Neural crest cell (in vitro differentiated cells): ENCODE data around the gene FOXK1. TPM values are rescaled to one million over a fixed set of nuclear protein-coding genes. Genes with fewer than 3 reads are reported as not detected.

Experiments used
- DNase-seq: peaks from one replicate; pipeline ENCODE4 v3.0.0; 2021; ENCODE audit warnings: low read depth, mixed read lengths, low spot score
- H3K27ac Mint-ChIP-seq: one replicate; pipeline ENCODE4 v1.8.0; 2021; ENCODE audit warnings: mild to moderate bottlenecking, mixed read lengths; ENCODE audit not compliant: unreplicated experiment
- H3K27me3 Mint-ChIP-seq: 2 replicates; pipeline ENCODE4 v1.8.0; 2021; ENCODE audit warnings: low read depth, mild to moderate bottlenecking, mixed read lengths
- H3K36me3 Mint-ChIP-seq: 2 replicates; pipeline ENCODE4 v1.8.0; 2021; ENCODE audit warnings: low read depth, mild to moderate bottlenecking, mixed read lengths
- H3K4me1 Mint-ChIP-seq: 2 replicates; pipeline ENCODE4 v1.8.0; 2021; ENCODE audit warnings: mixed read lengths
- H3K4me3 Mint-ChIP-seq: one replicate; pipeline ENCODE4 v1.8.0; 2021; ENCODE audit warnings: mild to moderate bottlenecking, mixed read lengths
- H3K9me3 Mint-ChIP-seq: 2 replicates; pipeline ENCODE4 v1.8.0; 2021; ENCODE audit warnings: mixed read lengths
- total RNA-seq: library from RNA; stranded (reverse); gene quantifications from 2 replicates; pipeline ENCODE4 v1.2.1, GENCODE V29; 2021
- TF ChIP-seq, protein P1 (sequence below): fragments of 200-600 bp; sonication (generic); conservative IDR thresholded peaks from 2 replicates; pipeline ENCODE4 v1.5.0; 2021; ENCODE audit warnings: antibody characterized with exemption, mild to moderate bottlenecking

The FOXK1 gene
- total RNA-seq, 1 donor from 2014 or later, result 29.1 TPM

DNA sequence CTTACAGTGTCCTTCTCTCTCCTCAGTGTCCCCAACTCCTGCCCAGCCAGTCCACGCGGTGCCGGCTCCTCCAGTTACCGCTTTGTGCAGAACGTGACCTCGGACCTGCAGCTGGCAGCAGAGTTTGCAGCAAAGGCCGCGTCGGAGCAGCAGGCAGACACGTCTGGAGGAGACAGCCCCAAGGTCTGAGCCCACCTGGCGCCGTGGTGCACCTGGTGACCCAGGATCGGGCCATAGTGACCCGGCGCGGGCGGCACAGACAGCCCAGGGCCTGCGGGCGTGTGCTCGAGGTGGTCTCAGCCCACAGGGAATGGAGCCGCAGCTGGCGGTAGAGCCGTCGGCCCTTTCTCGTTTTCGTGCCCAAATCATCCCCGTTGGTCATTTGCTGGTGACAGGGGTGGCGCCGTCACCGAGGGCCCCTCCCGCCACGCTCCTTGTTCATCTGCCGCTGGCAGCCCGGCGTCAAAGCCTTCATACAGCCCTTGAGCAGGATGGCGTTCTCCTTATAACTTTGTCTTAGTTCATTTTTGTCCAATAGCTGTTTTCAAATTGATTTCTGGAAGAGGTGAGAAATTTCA, 72.4 kb downstream of the FOXK1 start:
- no peak overlapping the region for H3K4me3 Mint-ChIP-seq
- TF ChIP-seq, protein P1, sequence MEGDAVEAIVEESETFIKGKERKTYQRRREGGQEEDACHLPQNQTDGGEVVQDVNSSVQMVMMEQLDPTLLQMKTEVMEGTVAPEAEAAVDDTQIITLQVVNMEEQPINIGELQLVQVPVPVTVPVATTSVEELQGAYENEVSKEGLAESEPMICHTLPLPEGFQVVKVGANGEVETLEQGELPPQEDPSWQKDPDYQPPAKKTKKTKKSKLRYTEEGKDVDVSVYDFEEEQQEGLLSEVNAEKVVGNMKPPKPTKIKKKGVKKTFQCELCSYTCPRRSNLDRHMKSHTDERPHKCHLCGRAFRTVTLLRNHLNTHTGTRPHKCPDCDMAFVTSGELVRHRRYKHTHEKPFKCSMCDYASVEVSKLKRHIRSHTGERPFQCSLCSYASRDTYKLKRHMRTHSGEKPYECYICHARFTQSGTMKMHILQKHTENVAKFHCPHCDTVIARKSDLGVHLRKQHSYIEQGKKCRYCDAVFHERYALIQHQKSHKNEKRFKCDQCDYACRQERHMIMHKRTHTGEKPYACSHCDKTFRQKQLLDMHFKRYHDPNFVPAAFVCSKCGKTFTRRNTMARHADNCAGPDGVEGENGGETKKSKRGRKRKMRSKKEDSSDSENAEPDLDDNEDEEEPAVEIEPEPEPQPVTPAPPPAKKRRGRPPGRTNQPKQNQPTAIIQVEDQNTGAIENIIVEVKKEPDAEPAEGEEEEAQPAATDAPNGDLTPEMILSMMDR, result no peak
- no peaks in the 10 kb centered on the region for H3K9me3 Mint-ChIP-seq
- no peak overlapping the region for H3K27ac Mint-ChIP-seq
- H3K36me3 Mint-ChIP-seq, result no peaks in the 10 kb centered on the region
- no peaks in the 10 kb centered on the region for H3K4me1 Mint-ChIP-seq
- H3K27me3 Mint-ChIP-seq, result no peaks in the 10 kb centered on the region
- DNase-seq, result no peak

GRCh38 chr7:4755045-4755444, 73.0 kb downstream of the FOXK1 start:
- Mint-ChIP-seq H3K27me3 (no peaks in the 10 kb centered on the region), H3K27ac (no peak overlapping the region), H3K36me3 (no peaks in the 10 kb centered on the region), H3K4me3 (no peak overlapping the region), H3K9me3 (no peaks in the 10 kb centered on the region), H3K4me1 (no peaks in the 10 kb centered on the region)
- TF ChIP-seq, protein P1, result no peak
- DNase-seq, result no peak

DNA sequence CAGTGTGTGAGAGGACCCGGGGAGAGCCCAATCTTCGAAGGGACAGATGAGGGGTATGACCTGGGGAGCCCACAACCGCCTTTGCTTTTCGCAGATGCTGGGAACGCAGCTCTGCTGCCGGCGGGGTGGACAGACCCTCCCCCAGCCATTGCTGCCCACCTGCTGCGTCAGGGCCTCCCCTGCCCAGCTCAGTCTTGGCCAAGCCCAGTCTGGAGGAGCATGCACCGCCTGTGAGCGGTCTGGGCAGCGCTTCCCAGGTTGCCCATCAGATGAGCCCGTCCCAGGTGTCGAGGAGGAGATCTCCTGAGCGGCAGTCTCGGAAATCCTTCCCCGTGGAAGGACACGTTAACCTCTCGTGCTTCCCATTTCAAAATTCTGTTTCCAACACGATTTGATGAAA, 76.0 kb downstream of the FOXK1 start:
- TF ChIP-seq, protein P1, result no peak
- H3K4me3 Mint-ChIP-seq, result no peak overlapping the region
- H3K36me3 Mint-ChIP-seq, result peaks cover 5% of the 10 kb centered on the region
- H3K4me1 Mint-ChIP-seq, result no peaks in the 10 kb centered on the region
- DNase-seq, result no peak
- no peaks in the 10 kb centered on the region for H3K27me3 Mint-ChIP-seq
- H3K9me3 Mint-ChIP-seq, result no peaks in the 10 kb centered on the region
- H3K27ac Mint-ChIP-seq, result no peak overlapping the region

GRCh38 chr7:4758791-4759190, 76.7 kb downstream of the FOXK1 start:
- H3K36me3 Mint-ChIP-seq, result peaks cover 5% of the 10 kb centered on the region
- no peak overlapping the region for H3K4me3 Mint-ChIP-seq
- H3K27ac Mint-ChIP-seq, result no peak overlapping the region
- H3K4me1 Mint-ChIP-seq, result no peaks in the 10 kb centered on the region
- H3K27me3 Mint-ChIP-seq, result no peaks in the 10 kb centered on the region
- no peaks in the 10 kb centered on the region for H3K9me3 Mint-ChIP-seq
- DNase-seq, result no peak
- TF ChIP-seq, protein P1, result no peak

- no peak for DNase-seq
- H3K36me3 Mint-ChIP-seq, result peaks cover 5% of the 10 kb centered on the region
- H3K9me3 Mint-ChIP-seq, result no peaks in the 10 kb centered on the region
- no peaks in the 10 kb centered on the region for H3K4me1 Mint-ChIP-seq
- no peaks in the 10 kb centered on the region for H3K27me3 Mint-ChIP-seq
- no peak overlapping the region for H3K4me3 Mint-ChIP-seq
- TF ChIP-seq, protein P1, result no peak
- H3K27ac Mint-ChIP-seq, result no peak overlapping the region
Measured at GRCh38 chr7:4759211-4759610, 77.1 kb downstream of the FOXK1 start.
